GM21360 (cell line): ENCODE data around the gene SCD5.

ENCODE experiments used
- ATAC-seq: cut with Tn5 transposase; IDR thresholded peaks from one replicate; pipeline ENCODE4 v1.9.1; 2021; ENCODE audit warnings: mild to moderate bottlenecking, moderate library complexity; ENCODE audit not compliant: unreplicated experiment

Gene SCD5

GRCh38 chr4:82797405-82798111 is 1.0 kb downstream of the SCD5 start:
- no peak for ATAC-seq

GRCh38 chr4:82797040-82797404 is 1.6 kb downstream of the SCD5 start:
- ATAC-seq = no peak

- ATAC-seq = no peak
Measured at GRCh38 chr4:82792912-82793649, 5.5 kb downstream of the SCD5 start.

- ATAC-seq = no peak
Measured at GRCh38 chr4:82791179-82791578, 7.4 kb downstream of the SCD5 start.

GRCh38 chr4:82790060-82790660 is 8.4 kb downstream of the SCD5 start:
- ATAC-seq = no peak

GRCh38 chr4:82789025-82789776 is 9.4 kb downstream of the SCD5 start:
- ATAC-seq = no peak

GRCh38 chr4:82787342-82787741 is 11.3 kb downstream of the SCD5 start:
- ATAC-seq = no peak

GRCh38 chr4:82786828-82787227 is 11.8 kb downstream of the SCD5 start:
- no peak for ATAC-seq

- ATAC-seq = no peak
Measured at GRCh38 chr4:82785611-82786400, 12.8 kb downstream of the SCD5 start.

GRCh38 chr4:82784681-82785610 is 13.7 kb downstream of the SCD5 start:
- no peak for ATAC-seq

- no peak for ATAC-seq
Measured at GRCh38 chr4:82782626-82783345, 15.8 kb downstream of the SCD5 start.

GRCh38 chr4:82780752-82781231 is 17.8 kb downstream of the SCD5 start:
- no peak for ATAC-seq

- no peak for ATAC-seq
Measured at GRCh38 chr4:82780170-82780751, 18.3 kb downstream of the SCD5 start.

GRCh38 chr4:82779032-82779431 is 19.6 kb downstream of the SCD5 start:
- no peak for ATAC-seq

- ATAC-seq = no peak
Measured at GRCh38 chr4:82777857-82778525, 20.6 kb downstream of the SCD5 start.

GRCh38 chr4:82776925-82777542 is 21.6 kb downstream of the SCD5 start:
- no peak for ATAC-seq

- ATAC-seq = no peak
Measured at GRCh38 chr4:82775243-82775642, 23.4 kb downstream of the SCD5 start.
